HEK293 (cell line): ENCODE data around the gene EGFL8.

ENCODE experiments used
- CTCF ChIA-PET: fragments of 350-600 bp; formaldehyde crosslinking; extraction: SDS; loops from one replicate; lab custom pipeline; 2021; ENCODE audit warnings: antibody characterized with exemption; lab: Yijun Ruan, JAX
- POLR2A ChIA-PET: fragments of 300-600 bp; formaldehyde crosslinking; extraction: SDS; loops from one replicate; lab custom pipeline; 2020; ENCODE audit warnings: antibody characterized with exemption, inconsistent platforms; lab: Yijun Ruan, JAX
- H3K27ac ChIP-seq: fragments of 200-500 bp; sonication (Bioruptor generic); 2 replicates; pipeline ENCODE4 v1.5.1; 2014; ENCODE audit warnings: low read depth, low read length, control low read depth, inconsistent platforms; ENCODE audit errors: extremely low read depth
- H3K36me3 ChIP-seq, 2 experiments: fragments of 200-500 bp in 1 of 2; sonication (Bioruptor generic) in 1 of 2; 1 replicate in 1 of 2; 2 replicates in 1 of 2; pipeline ENCODE4 v1.5.1; 2014 to 2017; ENCODE audit warnings: inconsistent platforms in 2 of 2, low read length in 2 of 2; ENCODE audit not compliant: control insufficient read depth in 2 of 2, insufficient read depth in 1 of 2
- H3K4me1 ChIP-seq: fragments of 200-500 bp; sonication (Bioruptor generic); 2 replicates; pipeline ENCODE4 v1.5.1; 2014; ENCODE audit warnings: mild to moderate bottlenecking, low read length, inconsistent platforms; ENCODE audit not compliant: control insufficient read depth, insufficient read depth
- H3K4me3 ChIP-seq: 2 replicates; pipeline ENCODE4 v1.5.1; 2011; ENCODE audit warnings: low read depth, mild to moderate bottlenecking, control low read depth, low read length, moderate library complexity
- H3K9me3 ChIP-seq: fragments of 200-500 bp; sonication (Bioruptor generic); 2 replicates; pipeline ENCODE4 v1.5.1; 2014; ENCODE audit warnings: low read depth, low read length, inconsistent platforms; ENCODE audit not compliant: control insufficient read depth, insufficient read depth
- HOXA7 ChIP-seq: sonication (generic); formaldehyde crosslinking; IDR thresholded peaks from 2 replicates; pipeline ENCODE4 v1.8.1; 2022; ENCODE audit warnings: missing genetic modification reagents, borderline replicate concordance
- IKZF3 ChIP-seq: fragments of 450-650 bp; IDR thresholded peaks from 2 replicates; pipeline ENCODE4 v1.5.0; 2018; ENCODE audit warnings: missing biosample characterization, mild to moderate bottlenecking, missing genetic modification characterization, moderate library complexity
- TCF7L2 ChIP-seq: IDR thresholded peaks from 2 replicates; pipeline ENCODE4 v1.6.1; 2011; ENCODE audit warnings: low read depth, mild to moderate bottlenecking, inconsistent platforms, low read length, moderate library complexity, borderline replicate concordance
- ZBTB17 ChIP-seq: fragments of 450-650 bp; formaldehyde crosslinking; IDR thresholded peaks from 2 replicates; pipeline ENCODE4 v1.5.1; 2016; ENCODE audit warnings: missing biosample characterization, missing genetic modification characterization
- ZNF10 ChIP-seq: fragments of 450-650 bp; formaldehyde crosslinking; IDR thresholded peaks from 2 replicates; pipeline ENCODE4 v1.5.1; 2017; ENCODE audit warnings: missing biosample characterization, missing genetic modification characterization
- ZNF112 ChIP-seq: fragments of 450-650 bp; formaldehyde crosslinking; IDR thresholded peaks from 2 replicates; pipeline ENCODE4 v1.5.0; 2017; ENCODE audit warnings: missing biosample characterization, missing genetic modification characterization
- ZNF121 ChIP-seq: fragments of 450-650 bp; formaldehyde crosslinking; IDR thresholded peaks from 2 replicates; pipeline ENCODE4 v1.5.1; 2016; ENCODE audit warnings: missing biosample characterization, missing genetic modification characterization
- ZNF146 ChIP-seq: fragments of 450-650 bp; formaldehyde crosslinking; IDR thresholded peaks from 2 replicates; pipeline ENCODE4 v1.5.1; 2016; ENCODE audit warnings: missing biosample characterization, missing genetic modification characterization
- ZNF211 ChIP-seq: fragments of 450-650 bp; formaldehyde crosslinking; IDR thresholded peaks from 2 replicates; pipeline ENCODE4 v1.5.1; 2016; ENCODE audit warnings: low read depth, missing biosample characterization, missing genetic modification characterization
- ZNF416 ChIP-seq: fragments of 450-650 bp; formaldehyde crosslinking; IDR thresholded peaks from 2 replicates; pipeline ENCODE4 v1.5.1; 2016; ENCODE audit warnings: missing biosample characterization, missing genetic modification characterization
- ZNF423 ChIP-seq: fragments of 450-650 bp; formaldehyde crosslinking; IDR thresholded peaks from 2 replicates; pipeline ENCODE4 v1.5.1; 2016; ENCODE audit warnings: missing biosample characterization, missing genetic modification characterization
- ZNF529 ChIP-seq: fragments of 450-650 bp; formaldehyde crosslinking; IDR thresholded peaks from 2 replicates; pipeline ENCODE4 v1.5.1; 2017; ENCODE audit warnings: missing genetic modification characterization, missing biosample characterization; ENCODE audit not compliant: insufficient replicate concordance
- ZNF558 ChIP-seq: fragments of 450-650 bp; formaldehyde crosslinking; IDR thresholded peaks from 2 replicates; pipeline ENCODE4 v1.5.1; 2016; ENCODE audit warnings: missing biosample characterization, missing genetic modification characterization
- ZNF660 ChIP-seq: fragments of 450-650 bp; IDR thresholded peaks from 2 replicates; pipeline ENCODE4 v1.5.1; 2018; ENCODE audit warnings: missing biosample characterization, mild to moderate bottlenecking, missing genetic modification characterization
- ZNF701 ChIP-seq: fragments of 450-650 bp; formaldehyde crosslinking; IDR thresholded peaks from 2 replicates; pipeline ENCODE4 v1.5.1; 2016; ENCODE audit warnings: missing biosample characterization, missing genetic modification characterization
- ZNF76 ChIP-seq: fragments of 450-650 bp; formaldehyde crosslinking; IDR thresholded peaks from 2 replicates; pipeline ENCODE4; 2016; ENCODE audit warnings: low read depth, missing biosample characterization, missing genetic modification characterization, borderline replicate concordance
- TF ChIP-seq, protein P1 (sequence below): fragments of 450-650 bp; formaldehyde crosslinking; IDR thresholded peaks from 2 replicates; pipeline ENCODE4 v1.5.1; 2017; ENCODE audit warnings: missing biosample characterization, missing genetic modification characterization
- TF ChIP-seq, protein P2 (sequence below): fragments of 450-650 bp; formaldehyde crosslinking; IDR thresholded peaks from 2 replicates; pipeline ENCODE4 v1.5.1; 2016; ENCODE audit warnings: missing biosample characterization, missing genetic modification characterization

The EGFL8 gene

GRCh38 chr6:32118782-32119628 is 45.4 kb upstream of the EGFL8 start (continued):
- no peak for TF ChIP-seq TCF7L2
- TF ChIP-seq, protein P1, sequence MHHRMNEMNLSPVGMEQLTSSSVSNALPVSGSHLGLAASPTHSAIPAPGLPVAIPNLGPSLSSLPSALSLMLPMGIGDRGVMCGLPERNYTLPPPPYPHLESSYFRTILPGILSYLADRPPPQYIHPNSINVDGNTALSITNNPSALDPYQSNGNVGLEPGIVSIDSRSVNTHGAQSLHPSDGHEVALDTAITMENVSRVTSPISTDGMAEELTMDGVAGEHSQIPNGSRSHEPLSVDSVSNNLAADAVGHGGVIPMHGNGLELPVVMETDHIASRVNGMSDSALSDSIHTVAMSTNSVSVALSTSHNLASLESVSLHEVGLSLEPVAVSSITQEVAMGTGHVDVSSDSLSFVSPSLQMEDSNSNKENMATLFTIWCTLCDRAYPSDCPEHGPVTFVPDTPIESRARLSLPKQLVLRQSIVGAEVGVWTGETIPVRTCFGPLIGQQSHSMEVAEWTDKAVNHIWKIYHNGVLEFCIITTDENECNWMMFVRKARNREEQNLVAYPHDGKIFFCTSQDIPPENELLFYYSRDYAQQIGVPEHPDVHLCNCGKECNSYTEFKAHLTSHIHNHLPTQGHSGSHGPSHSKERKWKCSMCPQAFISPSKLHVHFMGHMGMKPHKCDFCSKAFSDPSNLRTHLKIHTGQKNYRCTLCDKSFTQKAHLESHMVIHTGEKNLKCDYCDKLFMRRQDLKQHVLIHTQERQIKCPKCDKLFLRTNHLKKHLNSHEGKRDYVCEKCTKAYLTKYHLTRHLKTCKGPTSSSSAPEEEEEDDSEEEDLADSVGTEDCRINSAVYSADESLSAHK: no peak
- TF ChIP-seq ZNF121: no peak
- no peak for TF ChIP-seq ZNF10 (tag by site-specific recombination)
- TF ChIP-seq HOXA7 (CRISPR knock-in tag): no peak
- TF ChIP-seq, protein P2, sequence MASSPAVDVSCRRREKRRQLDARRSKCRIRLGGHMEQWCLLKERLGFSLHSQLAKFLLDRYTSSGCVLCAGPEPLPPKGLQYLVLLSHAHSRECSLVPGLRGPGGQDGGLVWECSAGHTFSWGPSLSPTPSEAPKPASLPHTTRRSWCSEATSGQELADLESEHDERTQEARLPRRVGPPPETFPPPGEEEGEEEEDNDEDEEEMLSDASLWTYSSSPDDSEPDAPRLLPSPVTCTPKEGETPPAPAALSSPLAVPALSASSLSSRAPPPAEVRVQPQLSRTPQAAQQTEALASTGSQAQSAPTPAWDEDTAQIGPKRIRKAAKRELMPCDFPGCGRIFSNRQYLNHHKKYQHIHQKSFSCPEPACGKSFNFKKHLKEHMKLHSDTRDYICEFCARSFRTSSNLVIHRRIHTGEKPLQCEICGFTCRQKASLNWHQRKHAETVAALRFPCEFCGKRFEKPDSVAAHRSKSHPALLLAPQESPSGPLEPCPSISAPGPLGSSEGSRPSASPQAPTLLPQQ (tag by site-specific recombination): 0 out of 2 replicates have a peak, but pooled peaks have one; percentile 16
- TF ChIP-seq ZNF416: no peak
- no peak for TF ChIP-seq ZNF76
- TF ChIP-seq ZNF211 (tag by site-specific recombination): 0 out of 2 replicates have a peak, but pooled peaks have one; percentile 12
- TF ChIP-seq ZBTB17 (tag by site-specific recombination): peak; percentile 84
- no peak for TF ChIP-seq ZNF558
- no peak for TF ChIP-seq ZNF112 (tag by site-specific recombination)
- peak; percentile 65 for TF ChIP-seq IKZF3 (tag by site-specific recombination)

GRCh38 chr6:32120573-32121059 is 43.8 kb upstream of the EGFL8 start:
- no peaks in the 10 kb centered on the region for H3K9me3 ChIP-seq
- H3K36me3 ChIP-seq: peaks cover 38 to 84% of the 10 kb centered on the region in 2 experiments; a peak in 2 of 3 replicates
- TF ChIP-seq ZNF660: no peak
- peak; percentile 94 for TF ChIP-seq ZNF529 (tag by site-specific recombination)
- ChIA-PET POLR2A (no interaction called here), CTCF (interaction anchor here (0.8 to 5.0 kb wide), 8 partner anchors 9 to 572 kb away, joined by 3 to 65 read pairs (median 3); partner anchors contain the start of genes ATF6B, FKBPL and GPSM3)
- H3K4me1 ChIP-seq: no peaks in the 10 kb centered on the region
- H3K4me3 ChIP-seq: no peak overlapping the region
- no peak overlapping the region for H3K27ac ChIP-seq

DNA sequence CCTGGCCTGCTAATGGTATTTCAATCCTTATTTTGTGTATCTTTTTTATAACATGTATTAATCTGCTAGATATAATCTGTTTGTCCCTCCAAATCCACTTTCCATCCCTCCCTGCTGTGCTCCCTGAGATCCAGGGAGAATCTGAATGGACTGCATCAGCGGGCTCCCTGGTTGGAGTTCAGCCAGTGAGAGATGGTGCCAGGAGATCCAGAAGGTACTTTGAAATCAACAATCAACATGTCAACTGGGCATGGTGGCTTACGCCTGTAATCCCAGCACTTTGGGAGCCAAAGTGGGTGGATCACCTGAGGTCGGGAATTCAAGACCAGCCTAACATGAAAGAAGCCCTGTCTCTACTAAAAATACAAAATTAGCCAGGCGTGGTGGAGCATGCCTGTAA is 40.7 kb upstream of the EGFL8 start:
- TF ChIP-seq ZNF146: no peak
- TF ChIP-seq ZNF423 (tag by site-specific recombination): no peak
- TF ChIP-seq ZNF701 (tag by site-specific recombination): no peak
- CTCF ChIA-PET: interaction anchor here (0.6 to 1.5 kb wide), 2 partner anchors 31 to 994 kb away, joined by 3 to 4 read pairs; no protein-coding TSS in a partner anchor
- H3K36me3 ChIP-seq: peaks cover 36 to 64% of the 10 kb centered on the region in 2 experiments; a peak in 2 of 3 replicates

More for the DNA sequence above, 40.7 kb upstream of the EGFL8 start:
- Histone ChIP-seq H3K4me3 (no peak overlapping the region), H3K9me3 (no peaks in the 10 kb centered on the region), H3K4me1 (peaks cover 4% of the 10 kb centered on the region), H3K27ac (no peak overlapping the region)
- POLR2A ChIA-PET: interaction anchor here (0.6 to 1.6 kb wide), 2 partner anchors 9 to 32 kb away, joined by 3 read pairs; no protein-coding TSS in a partner anchor
